OCI-LY7 (cell line): ENCODE measurements around the gene TET3. TPM values are rescaled to one million over a fixed set of nuclear protein-coding genes. Genes with fewer than 3 reads are reported as not detected.

Experiments
- BruUV-seq: library from RNA; stranded (reverse); fragments of 400-500 nt; replicated peaks from 2 replicates; lab custom pipeline; 2021; lab: Mats Ljungman, UMichigan
- CTCF ChIA-PET: fragments of 300-600 bp; sonication (Branson Sonifier 250); formaldehyde crosslinking; loops from one replicate; lab custom pipeline; 2022; ENCODE audit warnings: antibody characterized with exemption; ENCODE audit not compliant: unreplicated experiment; lab: Charles Lee
- POLR2A ChIA-PET: fragments of 300-600 bp; sonication (Branson Sonifier 250); formaldehyde crosslinking; loops from one replicate; lab custom pipeline; 2022; ENCODE audit warnings: antibody characterized with exemption; lab: Charles Lee
- DNase-seq: peaks from one replicate; pipeline ENCODE4 v3.0.0-alpha.2; 2015; ENCODE audit warnings: low spot score
- H2AFZ ChIP-seq: fragments of 200-600 bp; sonication (generic), shearing (Covaris generic); 2 replicates; pipeline ENCODE4 v1.6.1; 2014; ENCODE audit warnings: mild to moderate bottlenecking, antibody characterized with exemption, low read length, moderate library complexity
- H3K27ac ChIP-seq: fragments of 200-600 bp; sonication (generic); 2 replicates; pipeline ENCODE4 v1.5.1; 2014; ENCODE audit warnings: mixed run types, low read depth, mild to moderate bottlenecking, moderate library complexity, low read length, inconsistent platforms; ENCODE audit not compliant: poor library complexity, severe bottlenecking
- H3K36me3 ChIP-seq: fragments of 200-600 bp; sonication (generic); 2 replicates; pipeline ENCODE4 v1.6.1; 2014; ENCODE audit warnings: mild to moderate bottlenecking, antibody characterized with exemption, low read length, moderate library complexity, mixed read lengths; ENCODE audit not compliant: insufficient read depth
- H3K4me1 ChIP-seq: fragments of 200-600 bp; sonication (generic); 2 replicates; pipeline ENCODE4 v1.5.1; 2014; ENCODE audit warnings: mild to moderate bottlenecking, low read length; ENCODE audit not compliant: insufficient read depth, poor library complexity, severe bottlenecking
- H3K4me2 ChIP-seq: fragments of 200-600 bp; sonication (generic); 2 replicates; pipeline ENCODE4 v1.6.1; 2014; ENCODE audit warnings: mild to moderate bottlenecking, low read length
- H3K4me3 ChIP-seq: fragments of 200-600 bp; sonication (generic); 2 replicates; pipeline ENCODE4 v1.5.1; 2014; ENCODE audit warnings: mild to moderate bottlenecking, low read depth, low read length; ENCODE audit not compliant: poor library complexity, severe bottlenecking
- H3K79me2 ChIP-seq: fragments of 200-600 bp; sonication (generic); 2 replicates; pipeline ENCODE4 v1.6.1; 2016; ENCODE audit warnings: low read depth, mild to moderate bottlenecking, low read length, moderate library complexity, mixed read lengths; ENCODE audit not compliant: insufficient read depth
- H3K9me2 ChIP-seq: fragments of 200-600 bp; sonication (generic); 2 replicates; pipeline ENCODE4 v1.6.1; 2016; ENCODE audit warnings: mild to moderate bottlenecking, low read length, mixed read lengths; ENCODE audit not compliant: insufficient read depth
- H3K9me3 ChIP-seq: fragments of 200-600 bp; sonication (generic); 2 replicates; pipeline ENCODE4 v1.6.1; 2014; ENCODE audit warnings: mild to moderate bottlenecking, mixed run types, low read length, mixed read lengths
- H4K20me1 ChIP-seq: fragments of 200-600 bp; sonication (generic); 2 replicates; pipeline ENCODE4 v1.6.1; 2014; ENCODE audit warnings: mild to moderate bottlenecking, antibody characterized with exemption, low read length, moderate library complexity, mixed read lengths; ENCODE audit not compliant: insufficient read depth
- EZH2phosphoT487 ChIP-seq: fragments of 200-600 bp; sonication (generic); IDR thresholded peaks from 2 replicates; pipeline ENCODE4 v1.6.1; 2018; ENCODE audit warnings: low read depth, borderline replicate concordance, mild to moderate bottlenecking, mixed run types, antibody characterized with exemption, low read length, moderate library complexity, mixed read lengths
- intact Hi-C: fragments of 100-400 bp; cut with micrococcal nuclease; formaldehyde crosslinking; loops from one replicate; pipeline ENCODE4 v1.10.0; 2022; ENCODE audit not compliant: unreplicated experiment
- total RNA-seq, 2 experiments: library from RNA; depleted of rRNA in 1 of 2; stranded (reverse); fragments of >200 nt in 1 of 2; shearing (Covaris generic) in 1 of 2; gene quantifications; 2 replicates each; pipeline ENCODE4 v1.2.3, GENCODE V29; 2014 to 2022
- TF ChIP-seq, protein P1 (sequence below): fragments of 200-600 bp; sonication (generic); conservative IDR thresholded peaks from 2 replicates; pipeline ENCODE4 v1.5.1; 2014; ENCODE audit warnings: mild to moderate bottlenecking, antibody characterized with exemption, low read length, moderate library complexity, mixed read lengths

Gene TET3
- total RNA-seq, 2 experiments from 2014 or later: 14.7 to 25.2 TPM

GRCh38 chr2:74020702-74021406 is 36.1 kb downstream of the TET3 start:
- DNase-seq: peak; percentile 71
- H3K9me2 ChIP-seq: no peaks in the 10 kb centered on the region
- POLR2A ChIA-PET: no interaction called here

GRCh38 chr2:74021407-74021755 is 36.7 kb downstream of the TET3 start:
- Histone ChIP-seq H3K27ac (peak overlapping the region; percentile 5), H3K4me1 (peaks cover 26% of the 10 kb centered on the region), H3K4me3 (no peak overlapping the region), H3K36me3 (no peaks in the 10 kb centered on the region), H4K20me1 (no peaks in the 10 kb centered on the region), H3K4me2 (peak overlapping the region; percentile 51), H2AFZ (no peak overlapping the region), H3K9me2 (no peaks in the 10 kb centered on the region), H3K9me3 (no peaks in the 10 kb centered on the region), H3K79me2 (peaks cover 29% of the 10 kb centered on the region; the same call in 1 of the 2 replicates)
- intact Hi-C loops: no loop called here
- TF ChIP-seq, protein P1, sequence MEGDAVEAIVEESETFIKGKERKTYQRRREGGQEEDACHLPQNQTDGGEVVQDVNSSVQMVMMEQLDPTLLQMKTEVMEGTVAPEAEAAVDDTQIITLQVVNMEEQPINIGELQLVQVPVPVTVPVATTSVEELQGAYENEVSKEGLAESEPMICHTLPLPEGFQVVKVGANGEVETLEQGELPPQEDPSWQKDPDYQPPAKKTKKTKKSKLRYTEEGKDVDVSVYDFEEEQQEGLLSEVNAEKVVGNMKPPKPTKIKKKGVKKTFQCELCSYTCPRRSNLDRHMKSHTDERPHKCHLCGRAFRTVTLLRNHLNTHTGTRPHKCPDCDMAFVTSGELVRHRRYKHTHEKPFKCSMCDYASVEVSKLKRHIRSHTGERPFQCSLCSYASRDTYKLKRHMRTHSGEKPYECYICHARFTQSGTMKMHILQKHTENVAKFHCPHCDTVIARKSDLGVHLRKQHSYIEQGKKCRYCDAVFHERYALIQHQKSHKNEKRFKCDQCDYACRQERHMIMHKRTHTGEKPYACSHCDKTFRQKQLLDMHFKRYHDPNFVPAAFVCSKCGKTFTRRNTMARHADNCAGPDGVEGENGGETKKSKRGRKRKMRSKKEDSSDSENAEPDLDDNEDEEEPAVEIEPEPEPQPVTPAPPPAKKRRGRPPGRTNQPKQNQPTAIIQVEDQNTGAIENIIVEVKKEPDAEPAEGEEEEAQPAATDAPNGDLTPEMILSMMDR: no peak
- TF ChIP-seq EZH2phosphoT487: no peak
- BruUV-seq: no TSS peak
- ChIA-PET CTCF (no interaction called here), POLR2A (no interaction called here)
- DNase-seq: no peak

More at GRCh38 chr2:74020702-74021406, 36.1 kb downstream of the TET3 start:
- CTCF ChIA-PET: interaction anchor here (0.9 kb wide), 1 partner anchor 192 kb away, joined by 4 read pairs; the partner anchor contains the start of gene STAMBP
- peak overlapping the region; percentile 5 for H3K27ac ChIP-seq
- no peaks in the 10 kb centered on the region for H4K20me1 ChIP-seq
- no peaks in the 10 kb centered on the region for H3K36me3 ChIP-seq
- no peak overlapping the region for H3K4me3 ChIP-seq
- no peak for TF ChIP-seq EZH2phosphoT487
- TF ChIP-seq, protein P1: no peak
- no peaks in the 10 kb centered on the region for H3K9me3 ChIP-seq
- H3K79me2 ChIP-seq: peaks cover 29% of the 10 kb centered on the region; the same call in 1 of the 2 replicates
- peak overlapping the region; percentile 51 for H3K4me2 ChIP-seq
- no TSS peak for BruUV-seq
- H2AFZ ChIP-seq: no peak overlapping the region
- intact Hi-C loops: no loop called here
- peaks cover 23% of the 10 kb centered on the region for H3K4me1 ChIP-seq

DNA sequence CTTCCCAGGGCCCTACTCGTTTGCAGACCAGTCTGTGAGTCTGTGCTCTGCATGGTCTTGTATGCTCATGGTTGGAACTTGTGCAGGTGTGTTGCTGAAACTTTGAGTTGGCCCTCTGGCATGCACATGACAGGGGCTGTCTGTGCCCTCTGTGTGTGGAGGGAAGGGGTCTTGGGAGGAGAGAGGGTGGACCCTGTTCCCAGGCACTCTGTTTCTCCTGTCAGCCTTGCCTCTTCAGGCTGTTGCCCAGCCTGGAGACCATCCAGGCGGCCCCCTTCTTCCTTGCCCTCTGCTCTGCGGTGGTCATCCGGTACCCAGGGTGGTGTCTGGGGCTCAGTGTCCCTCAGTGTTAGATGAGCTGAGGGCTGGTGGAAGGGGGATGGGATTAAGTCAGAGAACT is 39.5 kb downstream of the TET3 start:
- H3K36me3 ChIP-seq: peaks cover 14% of the 10 kb centered on the region
- no TSS peak for BruUV-seq
- intact Hi-C loops: no loop called here
- TF ChIP-seq, protein P1: no peak
- no peak for TF ChIP-seq EZH2phosphoT487
- H2AFZ ChIP-seq: no peak overlapping the region
- no peaks in the 10 kb centered on the region for H4K20me1 ChIP-seq
- H3K4me2 ChIP-seq: no peak overlapping the region
- no peak overlapping the region for H3K27ac ChIP-seq
- ChIA-PET CTCF (no interaction called here), POLR2A (interaction anchor here (0.6 kb wide), 1 partner anchor 375 kb away, joined by 4 read pairs; no protein-coding TSS in a partner anchor)
- H3K4me1 ChIP-seq: peaks cover 31% of the 10 kb centered on the region
- no peak for DNase-seq
- no peaks in the 10 kb centered on the region for H3K9me2 ChIP-seq
- peaks cover 48% of the 10 kb centered on the region; the same call in 1 of the 2 replicates for H3K79me2 ChIP-seq
- no peak overlapping the region for H3K4me3 ChIP-seq
- peaks cover 11% of the 10 kb centered on the region; the same call in 1 of the 2 replicates for H3K9me3 ChIP-seq
